ENCODE data around the gene AFAP1L2. TPM values are rescaled to one million over a fixed set of nuclear protein-coding genes. Genes with fewer than 3 reads are reported as not detected.

Gene AFAP1L2
- total RNA-seq, 1 experiment from 2014 or later: 1.7 TPM

DNA sequence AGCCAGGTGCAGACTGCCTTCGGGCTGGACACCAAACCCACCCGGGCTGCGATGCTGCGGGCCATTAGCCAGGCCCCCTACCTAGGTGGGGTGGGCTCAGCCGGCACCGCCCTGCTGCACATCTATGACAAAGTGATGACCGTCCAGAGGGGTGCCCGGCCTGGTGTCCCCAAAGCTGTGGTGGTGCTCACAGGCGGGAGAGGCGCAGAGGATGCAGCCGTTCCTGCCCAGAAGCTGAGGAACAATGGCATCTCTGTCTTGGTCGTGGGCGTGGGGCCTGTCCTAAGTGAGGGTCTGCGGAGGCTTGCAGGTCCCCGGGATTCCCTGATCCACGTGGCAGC lies 115.2 kb downstream of the AFAP1L2 start:
- no peak for DNase-seq (ENCODE audit: low read depth)

DNA sequence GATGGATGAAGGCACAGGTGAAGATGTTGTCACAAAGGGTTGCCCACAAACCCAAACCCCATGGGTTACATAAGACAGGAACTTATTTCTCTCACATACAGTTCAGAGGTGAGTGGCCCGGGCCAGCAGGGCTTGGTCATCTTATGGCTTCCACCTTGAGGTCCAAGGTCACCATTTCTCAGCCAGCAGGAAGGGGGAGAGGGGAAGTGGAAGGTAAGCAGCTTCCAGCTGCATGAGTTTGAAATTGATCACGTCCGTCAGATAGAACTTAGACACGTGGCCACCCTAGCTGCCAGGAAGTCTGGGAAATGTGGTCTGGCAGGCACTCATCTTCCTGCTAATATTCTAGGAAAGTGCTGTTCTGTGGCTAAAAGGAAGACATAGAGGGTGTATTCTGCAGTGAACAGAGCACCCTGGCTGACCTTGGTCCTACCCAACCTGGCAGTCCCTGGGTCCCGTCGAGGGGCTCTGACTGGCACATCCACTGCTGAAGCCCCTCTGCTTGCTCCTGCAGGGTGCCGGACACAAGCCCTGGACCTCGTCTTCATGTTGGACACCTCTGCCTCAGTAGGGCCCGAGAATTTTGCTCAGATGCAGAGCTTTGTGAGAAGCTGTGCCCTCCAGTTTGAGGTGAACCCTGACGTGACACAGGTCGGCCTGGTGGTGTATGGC lies 115.7 kb downstream of the AFAP1L2 start:
- no peak for DNase-seq (ENCODE audit: low read depth)

- DNase-seq (ENCODE audit: low read depth): no peak
These were observed 117.4 kb downstream of the AFAP1L2 start for GRCh38 chr10:114286921-114287320.

- no peak for DNase-seq (ENCODE audit: low read depth)
These were observed 118.3 kb downstream of the AFAP1L2 start for GRCh38 chr10:114285961-114286441.

- DNase-seq (ENCODE audit: low read depth): no peak
These were observed 119.8 kb downstream of the AFAP1L2 start for GRCh38 chr10:114284346-114285071.

DNA sequence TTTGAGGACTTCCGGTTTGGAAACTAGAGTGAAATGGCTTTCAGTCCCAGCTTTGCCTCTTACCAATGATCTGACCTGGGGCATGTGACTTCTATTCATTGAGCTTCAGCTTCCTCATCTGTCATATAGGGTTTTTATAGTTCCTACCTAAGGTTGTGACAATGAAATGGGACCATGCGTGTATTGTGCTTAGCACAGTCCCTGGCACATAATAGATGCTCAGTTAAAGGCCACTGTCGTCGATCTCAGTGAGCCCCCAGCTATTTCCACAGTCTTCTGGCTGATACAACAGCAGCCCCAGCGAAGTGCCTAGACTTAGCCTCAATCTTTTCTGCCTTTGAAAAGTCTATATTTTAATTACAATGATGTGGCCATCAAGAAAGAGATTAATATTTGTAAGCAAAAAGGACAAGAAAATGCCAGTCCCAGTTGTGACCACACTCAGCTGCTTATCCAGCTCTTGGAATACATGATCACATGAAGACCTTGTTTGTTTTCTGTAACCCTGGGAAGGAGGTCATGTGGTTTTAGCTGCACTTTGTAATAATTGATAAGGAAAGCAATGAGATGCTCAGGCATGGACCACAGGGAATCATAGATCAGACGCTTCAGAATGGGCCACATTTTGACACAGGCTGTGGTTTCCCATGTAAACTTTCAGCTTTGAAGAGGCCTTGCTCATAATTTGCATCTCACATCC lies 120.6 kb downstream of the AFAP1L2 start:
- DNase-seq (ENCODE audit: low read depth): no peak

DNA sequence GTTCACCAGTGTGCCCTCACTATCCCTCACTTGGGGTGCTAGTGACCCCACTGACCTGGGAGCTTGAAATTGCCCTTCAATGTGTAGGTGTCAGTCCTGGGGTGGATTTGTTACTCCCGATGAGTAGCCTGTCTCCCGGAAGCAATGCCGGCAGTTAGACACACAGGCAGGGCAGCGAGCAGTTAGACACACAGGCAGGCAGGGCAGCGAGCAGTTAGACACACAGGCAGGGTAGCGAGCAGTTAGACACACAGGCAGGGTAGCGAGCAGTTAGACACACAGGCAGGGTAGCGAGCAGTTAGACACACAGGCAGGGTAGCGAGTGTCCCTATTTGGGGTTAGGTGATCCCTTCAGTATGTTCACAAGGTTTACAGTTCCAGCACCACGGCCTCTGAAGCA lies 121.2 kb downstream of the AFAP1L2 start:
- no peak for DNase-seq (ENCODE audit: low read depth)

DNA sequence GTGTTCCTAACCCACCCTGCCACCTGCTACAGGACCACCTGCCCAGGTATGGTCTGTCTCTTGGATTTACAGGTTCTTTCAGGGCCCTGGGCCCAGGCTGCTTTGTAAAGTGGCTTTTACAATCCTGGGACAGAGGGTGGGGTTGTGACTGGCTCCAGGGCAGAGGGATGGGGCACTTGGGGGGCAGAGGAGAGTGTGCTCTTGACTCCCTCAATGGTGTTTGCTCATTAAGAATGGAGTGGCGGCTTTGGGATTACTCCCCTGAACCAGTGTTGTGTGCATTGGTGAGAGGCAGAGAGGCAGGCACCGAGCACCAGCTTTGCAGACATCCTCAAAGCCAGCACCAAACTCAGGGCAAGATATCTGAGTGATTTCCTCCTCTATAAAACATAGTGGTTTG lies 121.8 kb downstream of the AFAP1L2 start:
- DNase-seq (ENCODE audit: low read depth): no peak

DNA sequence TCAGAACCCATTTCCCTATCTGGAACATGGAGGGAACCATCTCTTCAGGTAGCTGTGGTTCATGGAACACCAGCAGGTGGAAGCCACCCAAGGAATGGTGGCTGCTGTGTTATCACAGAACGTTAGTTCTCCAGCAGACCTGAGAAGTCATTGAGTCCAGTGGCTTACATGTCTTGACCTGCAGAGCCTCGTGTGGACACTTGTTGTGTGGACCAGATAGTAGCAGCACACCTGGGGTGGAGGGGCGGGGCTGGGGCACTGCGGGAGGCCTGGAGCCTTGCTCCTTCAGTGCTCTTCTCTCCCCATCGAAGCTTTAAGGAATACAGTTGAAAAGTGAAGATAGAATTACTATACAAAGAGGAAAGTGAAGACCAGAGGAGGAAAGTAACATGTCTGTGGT lies 122.8 kb downstream of the AFAP1L2 start:
- no peak for DNase-seq (ENCODE audit: low read depth)

GRCh38 chr10:114281006-114281405 lies 123.3 kb downstream of the AFAP1L2 start:
- DNase-seq (ENCODE audit: low read depth): no peak

- no peak for DNase-seq (ENCODE audit: low read depth)
These were observed 124.2 kb downstream of the AFAP1L2 start for GRCh38 chr10:114279901-114280644.

- no peak for DNase-seq (ENCODE audit: low read depth)
These were observed 125.0 kb downstream of the AFAP1L2 start for GRCh38 chr10:114279289-114279688.

DNA sequence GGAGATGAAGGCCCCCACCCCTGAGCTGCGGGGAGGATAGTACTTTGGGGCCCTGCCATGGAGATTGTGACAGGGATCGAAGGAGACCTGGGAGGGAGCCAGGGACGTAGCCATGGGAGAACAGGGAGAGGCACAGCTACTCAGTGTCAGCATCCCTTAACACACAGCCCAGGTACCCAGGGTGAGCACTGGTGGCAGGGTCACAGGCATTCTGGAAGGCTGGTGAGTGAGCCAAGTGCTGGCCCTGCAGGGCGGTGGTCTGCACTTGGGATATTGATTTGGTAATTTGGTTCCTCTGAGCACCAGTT lies 125.5 kb downstream of the AFAP1L2 start:
- no peak for DNase-seq (ENCODE audit: low read depth)

DNA sequence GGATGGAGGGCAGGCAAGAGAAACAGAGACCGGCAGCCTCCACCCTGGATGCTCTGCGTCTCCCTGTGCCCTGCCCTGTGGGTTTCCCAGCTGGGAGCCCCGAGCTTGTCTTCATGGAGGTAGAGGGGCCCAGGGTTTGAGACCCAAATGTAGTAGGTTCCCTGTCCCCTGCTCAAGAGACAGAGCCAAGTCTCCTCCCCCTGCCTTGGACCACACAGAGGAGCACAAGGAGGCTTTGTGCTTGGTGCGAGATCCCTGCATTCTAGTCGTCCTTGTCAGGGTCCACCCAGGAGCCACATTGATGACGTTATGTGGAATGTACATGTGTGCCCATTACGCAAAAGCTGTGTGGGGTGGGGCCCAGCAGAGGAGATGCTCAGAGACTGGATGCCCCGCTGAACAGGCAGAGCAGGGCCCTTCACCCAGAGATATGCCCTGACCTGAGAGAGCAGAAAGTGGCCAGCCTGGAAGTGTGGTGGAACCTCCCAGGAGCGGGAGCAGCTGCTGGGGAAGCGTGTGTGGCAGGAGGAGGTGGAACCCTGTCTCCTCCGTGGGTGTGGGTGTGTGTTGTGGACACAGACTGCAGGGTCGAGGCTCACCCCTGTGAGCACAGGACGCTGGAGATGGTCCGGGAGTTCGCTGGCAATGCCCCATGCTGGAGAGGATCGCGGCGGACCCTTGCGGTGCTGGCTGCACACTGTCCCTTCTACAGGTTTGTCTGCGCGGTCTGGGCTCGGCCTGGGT lies 126.0 kb downstream of the AFAP1L2 start:
- no peak for DNase-seq (ENCODE audit: low read depth)

- DNase-seq (ENCODE audit: low read depth): no peak
These were observed 127.6 kb downstream of the AFAP1L2 start for GRCh38 chr10:114276671-114277070.

DNA sequence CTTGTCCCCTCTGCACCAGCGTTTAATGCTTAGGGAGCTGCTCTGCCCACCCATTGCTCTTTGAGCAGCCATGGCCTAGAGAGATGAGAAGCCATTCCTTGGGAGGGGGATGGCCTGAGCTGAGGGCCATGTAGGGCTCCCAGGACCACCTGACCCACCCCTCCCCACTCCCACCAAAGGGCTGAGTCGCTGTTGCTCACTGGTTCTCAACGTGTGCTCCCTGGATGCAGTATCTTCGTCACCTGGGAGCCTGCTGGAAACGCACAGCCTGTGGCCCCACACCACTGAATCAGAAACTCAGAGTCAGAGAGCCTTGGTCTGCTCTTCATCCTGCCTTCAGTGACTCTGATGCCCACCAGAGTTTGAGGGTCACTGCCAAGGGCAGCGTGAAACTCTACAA lies 128.2 kb downstream of the AFAP1L2 start:
- DNase-seq (ENCODE audit: low read depth): no peak

- DNase-seq (ENCODE audit: low read depth): no peak
These were observed 129.5 kb downstream of the AFAP1L2 start for GRCh38 chr10:114274616-114275453.

GRCh38 chr10:114273910-114274309 lies 130.4 kb downstream of the AFAP1L2 start:
- no peak for DNase-seq (ENCODE audit: low read depth)

DNA sequence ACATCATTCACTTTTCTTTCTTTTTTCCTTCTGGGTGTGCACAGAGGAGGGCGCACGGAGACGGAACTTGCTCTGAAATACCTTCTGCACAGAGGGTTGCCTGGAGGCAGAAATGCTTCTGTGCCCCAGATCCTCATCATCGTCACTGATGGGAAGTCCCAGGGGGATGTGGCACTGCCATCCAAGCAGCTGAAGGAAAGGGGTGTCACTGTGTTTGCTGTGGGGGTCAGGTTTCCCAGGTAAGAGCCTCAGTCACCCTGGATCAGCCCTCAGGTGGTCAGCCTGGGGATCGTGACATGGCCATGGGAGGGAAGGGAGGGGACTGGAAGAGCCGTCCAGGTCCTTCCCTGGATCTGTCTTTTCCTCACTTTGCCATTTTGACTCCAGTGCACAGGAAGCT lies 131.6 kb downstream of the AFAP1L2 start:
- no peak for DNase-seq (ENCODE audit: low read depth)

DNA sequence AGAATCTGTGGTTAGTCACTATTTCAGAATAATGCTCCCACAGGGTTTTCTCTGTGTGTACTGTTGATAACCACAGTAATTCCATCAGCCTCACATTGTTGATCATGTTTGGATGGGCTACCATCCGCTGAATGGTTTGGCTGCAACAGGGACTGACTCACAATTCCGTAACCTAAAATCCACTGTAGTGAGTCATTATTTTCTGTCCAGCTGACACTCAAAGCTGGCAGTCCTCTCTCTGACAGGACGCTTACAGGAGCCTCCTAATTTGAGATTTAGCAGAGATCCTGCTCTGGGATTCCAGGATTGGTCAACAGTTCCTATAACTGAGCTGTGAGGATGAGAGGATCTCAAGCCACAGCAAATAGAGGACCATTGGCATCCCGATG lies 132.5 kb downstream of the AFAP1L2 start:
- peak; percentile 97 for DNase-seq (ENCODE audit: low read depth)

Data from M059J (cell line).